Measurements from ENCODE around the gene AMN1.
"Not testable (repeated sequence)": the region's sequence is repeated elsewhere in the genome, so short reads cannot be mapped to it uniquely, and the experiment has no call there.

Gene AMN1

DNA sequence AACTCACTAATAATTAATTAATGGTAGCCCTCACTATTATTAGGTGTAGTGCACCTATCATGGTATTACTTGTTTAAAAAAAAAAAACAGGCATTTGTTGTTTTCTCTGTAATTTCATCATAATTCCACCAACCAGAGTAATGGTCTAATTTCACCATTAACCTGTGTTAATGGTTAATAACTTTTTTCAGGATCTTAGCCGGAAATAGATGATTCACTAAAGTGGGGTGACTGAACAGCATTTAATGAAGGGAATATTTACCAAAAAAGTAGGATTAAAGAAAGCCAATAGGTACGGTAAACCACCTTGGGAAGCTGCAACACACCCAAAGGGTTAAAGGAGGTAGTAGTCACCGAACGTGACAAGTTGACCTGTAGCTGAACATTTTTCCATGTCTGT lies 56.3 kb downstream of the AMN1 start:
- no peak for DNase-seq (ENCODE audit: low spot score)

- not testable (repeated sequence) for DNase-seq (ENCODE audit: low spot score)
Measured at GRCh38 chr12:31669582-31669981, 59.2 kb downstream of the AMN1 start.

- DNase-seq (ENCODE audit: low spot score), result no peak
Measured at GRCh38 chr12:31669020-31669419, 59.8 kb downstream of the AMN1 start.

GRCh38 chr12:31664038-31664437 lies 64.8 kb downstream of the AMN1 start:
- no peak for DNase-seq (ENCODE audit: low spot score)

DNA sequence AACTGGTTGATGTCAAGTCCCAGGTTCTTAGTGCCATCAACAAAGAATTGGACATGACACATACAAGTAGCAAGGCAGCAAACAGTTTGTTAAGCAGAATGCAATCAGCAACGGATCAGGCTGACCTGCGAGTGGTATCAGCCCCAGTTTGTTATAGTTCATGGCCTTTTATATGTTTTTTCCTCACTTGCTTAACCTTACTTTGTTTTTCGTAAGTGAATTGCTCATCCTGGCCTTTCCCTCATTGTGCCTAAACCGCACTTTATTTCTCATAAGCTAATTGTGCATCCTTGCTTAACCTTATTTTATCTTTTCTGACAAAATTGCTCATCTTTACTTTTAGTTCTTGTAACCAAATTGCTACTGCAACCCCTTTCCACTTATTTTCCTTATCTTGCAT lies 65.2 kb downstream of the AMN1 start:
- no peak for DNase-seq (ENCODE audit: low spot score)

GRCh38 chr12:31662176-31662849 lies 66.5 kb downstream of the AMN1 start:
- DNase-seq (ENCODE audit: low spot score), result no peak

- DNase-seq (ENCODE audit: low spot score), result peak; percentile 94
Measured at GRCh38 chr12:31659087-31659942, 69.5 kb downstream of the AMN1 start, which contains the start of gene ETFBKMT. ETFBKMT (plus strand) TSS chr12:31659688; CDS start chr12:31661954, 2,266 bp downstream.

- DNase-seq (ENCODE audit: low spot score), result no peak
Measured at GRCh38 chr12:31658471-31659086, 70.2 kb downstream of the AMN1 start.

DNA sequence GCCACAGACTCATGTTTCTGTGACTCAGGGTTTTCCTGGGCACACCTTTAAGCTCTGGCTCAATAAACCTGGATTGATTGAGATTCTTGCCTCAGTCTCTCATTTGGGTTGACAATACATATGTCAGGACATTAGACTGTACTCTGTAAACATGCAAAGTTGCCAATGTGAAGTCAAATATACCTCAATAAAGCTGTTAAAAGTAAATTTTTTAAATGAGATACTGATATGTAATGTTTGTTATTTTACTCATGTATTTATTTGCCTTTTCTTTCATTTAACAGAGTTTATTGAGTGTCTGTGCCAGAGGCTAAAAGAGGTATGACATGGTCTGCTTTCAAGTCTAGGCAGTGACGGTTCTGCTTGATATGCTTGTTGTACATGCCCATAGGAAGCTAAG lies 73.0 kb downstream of the AMN1 start:
- no peak for DNase-seq (ENCODE audit: low spot score)

DNA sequence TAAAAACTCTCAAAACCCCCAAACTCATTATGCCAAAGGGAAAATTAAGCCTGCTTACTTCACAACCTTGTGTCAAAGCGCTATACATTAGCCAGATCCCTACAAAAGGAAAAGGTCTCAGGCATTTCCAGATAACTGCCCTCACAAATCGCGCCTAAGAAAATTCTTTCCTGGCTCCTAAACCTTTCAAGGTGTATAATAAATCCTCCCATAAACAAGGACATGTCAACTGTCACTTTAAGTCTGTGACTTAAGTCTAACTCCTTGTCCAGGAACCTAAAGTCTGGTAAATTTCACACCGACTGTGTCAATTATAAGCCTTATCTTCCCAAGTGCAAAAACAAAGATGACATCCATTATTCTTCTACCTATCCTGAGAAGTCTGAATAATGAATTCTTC lies 73.6 kb downstream of the AMN1 start:
- DNase-seq (ENCODE audit: low spot score), result no peak

DNA sequence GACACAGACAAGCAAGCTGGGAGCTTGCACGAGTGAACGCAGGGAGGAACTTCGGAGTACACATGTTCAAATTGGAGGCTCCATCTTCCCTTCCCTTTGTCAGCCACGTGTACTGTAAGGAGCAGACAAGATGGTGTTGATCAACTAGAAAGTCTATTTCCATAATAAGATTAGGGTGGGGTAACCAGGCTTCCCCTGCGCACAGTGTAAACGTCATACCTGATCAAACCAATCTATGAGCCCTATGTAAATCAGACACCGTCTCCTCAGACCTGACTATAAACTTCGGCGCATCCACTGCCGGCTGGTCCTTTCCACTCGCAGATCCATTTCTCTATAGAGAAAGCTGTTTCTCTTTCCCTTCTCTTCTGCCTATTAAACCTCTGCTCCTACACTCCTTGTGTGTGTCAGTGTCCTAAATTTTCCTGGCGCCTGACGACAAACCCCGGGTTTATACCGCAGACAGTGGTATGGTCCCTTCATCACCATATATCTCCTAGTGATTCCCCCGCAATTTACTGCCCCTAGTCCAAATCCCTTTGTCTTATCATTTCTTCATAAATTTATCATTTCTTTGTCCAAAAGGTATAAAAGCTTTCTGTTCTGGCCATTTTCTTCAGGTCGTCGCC lies 76.8 kb downstream of the AMN1 start:
- no peak for DNase-seq (ENCODE audit: low spot score)

- no peak for DNase-seq (ENCODE audit: low spot score)
Measured at GRCh38 chr12:31650918-31651317, 77.9 kb downstream of the AMN1 start.

- no peak for DNase-seq (ENCODE audit: low spot score)
Measured at GRCh38 chr12:31647086-31647491, 81.7 kb downstream of the AMN1 start.

GRCh38 chr12:31645924-31646323 lies 82.9 kb downstream of the AMN1 start:
- DNase-seq (ENCODE audit: low spot score), result no peak

DNA sequence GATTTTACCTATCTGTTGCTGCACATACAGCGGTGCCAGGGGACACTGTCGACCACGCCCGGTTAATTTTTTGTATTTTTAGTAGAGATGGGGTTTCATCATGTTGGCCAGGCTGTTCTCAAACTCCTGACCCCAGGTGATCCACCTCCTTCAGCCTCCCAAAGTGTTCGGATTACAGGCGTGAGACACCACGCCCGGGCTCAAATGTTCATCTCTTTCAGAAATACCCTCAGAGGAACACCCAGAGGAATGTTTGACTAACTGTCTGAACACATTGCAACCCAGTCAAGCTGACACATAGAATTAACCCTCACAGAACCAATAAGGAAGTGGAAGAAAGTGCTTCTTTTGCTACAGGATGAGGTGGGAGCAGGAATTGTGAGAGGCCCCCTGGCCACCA lies 84.3 kb downstream of the AMN1 start:
- DNase-seq (ENCODE audit: low spot score), result no peak

DNA sequence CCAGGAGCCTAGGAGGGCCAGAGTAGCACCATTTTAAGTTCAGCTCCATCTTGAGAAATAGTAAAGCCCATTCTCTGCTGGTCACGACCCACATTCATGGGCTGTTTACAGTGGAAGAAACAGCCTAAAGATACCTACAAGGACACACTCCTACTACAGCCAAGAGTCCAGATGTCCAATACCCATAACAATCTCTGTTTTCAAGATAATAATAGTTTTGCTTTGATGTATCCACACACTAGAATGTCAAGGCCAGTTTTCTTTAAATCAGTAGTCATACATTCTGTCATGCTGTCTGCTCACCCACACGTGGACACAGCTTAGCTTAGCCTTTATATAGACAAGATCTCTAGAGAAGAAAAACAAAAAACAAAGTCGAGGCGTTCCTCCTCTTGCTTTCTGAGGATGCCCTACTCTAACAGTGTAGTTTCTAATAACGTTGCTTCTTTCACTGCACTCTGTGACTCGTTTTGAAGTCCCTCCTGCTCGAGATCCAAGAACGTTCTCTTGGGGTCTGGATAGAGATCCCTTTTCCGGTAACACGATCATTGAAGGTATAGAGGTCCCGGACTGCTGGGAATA lies 87.2 kb downstream of the AMN1 start:
- no peak for DNase-seq (ENCODE audit: low spot score)

GRCh38 chr12:31634620-31635019 lies 94.2 kb downstream of the AMN1 start:
- DNase-seq (ENCODE audit: low spot score), result no peak

GRCh38 chr12:31633464-31633863 lies 95.4 kb downstream of the AMN1 start:
- DNase-seq (ENCODE audit: low spot score), result no peak

- no peak for DNase-seq (ENCODE audit: low spot score)
Measured at GRCh38 chr12:31631809-31632208, 97.0 kb downstream of the AMN1 start.

DNA sequence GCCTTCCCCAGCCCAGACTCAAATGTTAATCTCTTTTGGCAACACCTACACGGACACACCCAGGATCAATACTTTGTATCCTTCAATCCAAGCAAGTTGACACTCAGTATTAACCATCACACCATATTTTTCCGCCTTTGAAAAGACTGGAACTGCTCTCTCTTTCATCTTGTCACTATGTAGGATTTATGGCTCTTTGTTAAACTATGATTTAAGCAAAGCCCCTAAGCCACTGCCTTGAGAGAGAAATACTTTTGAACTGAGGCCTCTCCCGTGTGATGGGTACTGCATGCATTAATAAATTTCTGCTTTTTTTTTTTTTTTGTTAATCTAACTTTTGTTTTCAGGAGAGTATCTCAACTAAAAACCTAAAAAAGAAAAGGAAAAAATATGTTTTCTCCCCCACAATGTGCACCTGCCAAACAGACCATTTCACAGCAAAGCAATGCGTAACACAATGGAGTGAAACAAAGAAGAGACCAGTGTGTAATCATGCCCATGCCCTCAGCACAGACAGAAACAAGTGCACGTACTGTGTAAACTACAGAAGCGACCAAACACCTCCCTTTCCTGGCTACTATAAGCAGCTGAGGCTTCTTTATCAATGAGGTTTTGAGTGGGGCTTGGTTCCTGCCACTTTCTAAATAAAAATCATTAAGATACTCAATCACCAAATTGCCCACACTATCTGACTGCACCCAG lies 97.6 kb downstream of the AMN1 start:
- DNase-seq (ENCODE audit: low spot score), result no peak
